ENCODE results near the gene DDHD1. TPM values are rescaled to one million over a fixed set of nuclear protein-coding genes. Genes with fewer than 3 reads are reported as not detected.

DDHD1 gene
- total and polyA plus RNA-seq, 5 donors = 3.8 to 10.8 (median 9.5) TPM

GRCh38 chr14:52988139-52988538 lies 165.0 kb downstream of the DDHD1 start:
- Histone ChIP-seq H3K27ac (ENCODE audit: low read length) (no peak overlapping the region), H3K4me1 (ENCODE audit: control insufficient read depth, insufficient read depth, low read length) (no peaks in the 10 kb centered on the region), H3K9me3 (ENCODE audit: control insufficient read depth, low read length) (no peaks in the 10 kb centered on the region), H3K27me3 (ENCODE audit: control insufficient read depth, insufficient read depth) (no peaks in the 10 kb centered on the region), H3K4me3 (ENCODE audit: low read length) (no peak overlapping the region)
- intact Hi-C loops (cut with DNase I) = no loop called here
- no peak for ATAC-seq
- DNase-seq = no peak

- WGBS = 54% methylated on average over 3 of the region's 3 CpGs
- intact Hi-C loops (cut with DNase I) = no loop called here
- H3K27me3 ChIP-seq (ENCODE audit: control insufficient read depth, insufficient read depth) = no peaks in the 10 kb centered on the region
- no peak overlapping the region for H3K27ac ChIP-seq (ENCODE audit: low read length)
- no peak overlapping the region for H3K4me3 ChIP-seq (ENCODE audit: low read length)
- DNase-seq = no peak
- no peaks in the 10 kb centered on the region for H3K4me1 ChIP-seq (ENCODE audit: control insufficient read depth, insufficient read depth, low read length)
- H3K9me3 ChIP-seq (ENCODE audit: control insufficient read depth, low read length) = no peaks in the 10 kb centered on the region
- ATAC-seq = no peak
These were observed 165.6 kb downstream of the DDHD1 start for GRCh38 chr14:52987514-52987913.

- no peak overlapping the region for H3K27ac ChIP-seq (ENCODE audit: low read length)
- H3K4me1 ChIP-seq (ENCODE audit: control insufficient read depth, insufficient read depth, low read length) = no peaks in the 10 kb centered on the region
- DNase-seq = no peak
- 84% methylated on average over 2 of the region's 2 CpGs for WGBS
- H3K27me3 ChIP-seq (ENCODE audit: control insufficient read depth, insufficient read depth) = no peaks in the 10 kb centered on the region
- H3K9me3 ChIP-seq (ENCODE audit: control insufficient read depth, low read length) = no peaks in the 10 kb centered on the region
- ATAC-seq = no peak
- H3K4me3 ChIP-seq (ENCODE audit: low read length) = no peak overlapping the region
- intact Hi-C loops (cut with DNase I) = no loop called here
These were observed 166.1 kb downstream of the DDHD1 start for GRCh38 chr14:52987042-52987441.

Other genes with a start within 250 kb of the DDHD1 start
- gene FERMT2, start 202.3 kb downstream of the DDHD1 start, total RNA-seq = 100 to 1,000 TPM; 102 to 180 (median 117) TPM
- 48.8 TPM for gene FERMT2, start 202.3 kb downstream of the DDHD1 start, polyA plus RNA-seq

Data from right cardiac atrium (tissue), 5 donors.